Measurements from ENCODE around the gene CNPY1. TPM values are rescaled to one million over a fixed set of nuclear protein-coding genes. Genes with fewer than 3 reads are reported as not detected.

Gene CNPY1
- total RNA-seq: not detected in 2 replicates

GRCh38 chr7:155546449-155546848, at the start of gene CNPY1:
CNPY1 (minus strand) TSS chr7:155546559; CDS start chr7:155545929, 630 bp downstream.

GRCh38 chr7:155458111-155458877, 88.1 kb downstream of the CNPY1 start, which contains the start of gene EN2:
EN2 (plus strand) TSS chr7:155458129; CDS start chr7:155458378, 249 bp downstream.

Other genes with a start within 250 kb of the CNPY1 start
- gene INSIG1, start 248.7 kb downstream of the CNPY1 start, total RNA-seq: 74.2 and 82.3 TPM in 2 replicates
- not detected in 2 replicates for gene EN2, start 88.4 kb downstream of the CNPY1 start, total RNA-seq
- gene RBM33, start 98.1 kb upstream of the CNPY1 start, total RNA-seq: 26.8 and 27.9 TPM in 2 replicates